GM10248 (cell line): ENCODE results near the gene IFNA16.
"Not testable (repeated sequence)": the region's sequence is repeated elsewhere in the genome, so short reads cannot be mapped to it uniquely, and the experiment has no call there.

ENCODE experiments used
- CTCF ChIA-PET: fragments of 300-600 bp; sonication (Branson Sonifier 250); formaldehyde crosslinking; extraction: SDS; loops from one replicate; lab custom pipeline; 2021; ENCODE audit warnings: antibody characterized with exemption; lab: Yijun Ruan, JAX
- POLR2A ChIA-PET: fragments of 350-650 bp; sonication (Branson Sonifier 250); formaldehyde crosslinking; extraction: SDS; loops from one replicate; lab custom pipeline; 2020; ENCODE audit warnings: antibody characterized with exemption; lab: Yijun Ruan, JAX
- DNase-seq: peaks from one replicate; pipeline ENCODE4 v3.0.0; 2012; ENCODE audit errors: extremely low spot score
- TF ChIP-seq, protein P1 (sequence below): IDR thresholded peaks from 2 replicates; pipeline ENCODE4 v1.5.1; 2012; ENCODE audit warnings: mild to moderate bottlenecking, low read depth; ENCODE audit errors: extremely low read depth, missing control alignments, control extremely low read depth

Gene IFNA16

DNA sequence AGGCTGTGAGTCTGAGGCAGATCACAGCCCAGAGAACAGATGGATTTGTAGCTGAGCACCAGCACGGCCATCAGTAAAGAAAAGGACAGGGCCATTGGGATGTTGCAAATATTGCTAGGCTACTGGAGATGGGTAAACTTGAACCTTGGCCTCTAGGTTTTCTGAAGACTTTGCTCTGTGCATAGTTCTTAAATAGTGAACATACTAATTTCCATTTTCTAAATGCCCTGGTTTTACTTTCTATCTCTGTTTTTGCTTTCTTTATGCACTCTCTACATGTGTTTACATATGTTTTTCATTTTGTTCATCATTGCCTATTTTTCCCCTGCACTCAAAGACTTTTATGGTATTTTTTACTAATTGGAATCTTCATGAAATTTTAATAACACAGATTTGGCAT lies at the start of gene IFNA16:
Gene IFNA16 (minus strand): TSS at position 101 of the 400 bp plus-strand sequence. CDS start 6 bp downstream, at position 95.
- CTCF ChIA-PET = interaction anchor here (1.2 to 1.6 kb wide), 2 partner anchors 13 to 22 kb away, joined by 3 to 4 read pairs; no protein-coding TSS in a partner anchor
- POLR2A ChIA-PET, DNase-seq: not testable (repeated sequence)

- ChIA-PET CTCF (interaction anchor here (1.2 to 2.8 kb wide), 3 partner anchors 13 to 71 kb away, joined by 4 to 11 read pairs (median 5); no protein-coding TSS in a partner anchor), POLR2A (no interaction called here)
- TF ChIP-seq, protein P1, sequence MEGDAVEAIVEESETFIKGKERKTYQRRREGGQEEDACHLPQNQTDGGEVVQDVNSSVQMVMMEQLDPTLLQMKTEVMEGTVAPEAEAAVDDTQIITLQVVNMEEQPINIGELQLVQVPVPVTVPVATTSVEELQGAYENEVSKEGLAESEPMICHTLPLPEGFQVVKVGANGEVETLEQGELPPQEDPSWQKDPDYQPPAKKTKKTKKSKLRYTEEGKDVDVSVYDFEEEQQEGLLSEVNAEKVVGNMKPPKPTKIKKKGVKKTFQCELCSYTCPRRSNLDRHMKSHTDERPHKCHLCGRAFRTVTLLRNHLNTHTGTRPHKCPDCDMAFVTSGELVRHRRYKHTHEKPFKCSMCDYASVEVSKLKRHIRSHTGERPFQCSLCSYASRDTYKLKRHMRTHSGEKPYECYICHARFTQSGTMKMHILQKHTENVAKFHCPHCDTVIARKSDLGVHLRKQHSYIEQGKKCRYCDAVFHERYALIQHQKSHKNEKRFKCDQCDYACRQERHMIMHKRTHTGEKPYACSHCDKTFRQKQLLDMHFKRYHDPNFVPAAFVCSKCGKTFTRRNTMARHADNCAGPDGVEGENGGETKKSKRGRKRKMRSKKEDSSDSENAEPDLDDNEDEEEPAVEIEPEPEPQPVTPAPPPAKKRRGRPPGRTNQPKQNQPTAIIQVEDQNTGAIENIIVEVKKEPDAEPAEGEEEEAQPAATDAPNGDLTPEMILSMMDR = no peak
- DNase-seq = no peak
Observed at GRCh38 chr9:21265421-21266189, 48.5 kb upstream of the IFNA16 start.

- CTCF ChIA-PET = interaction anchor here (1.4 to 2.0 kb wide), 2 partner anchors 73 to 140 kb away, joined by 3 to 6 read pairs; no protein-coding TSS in a partner anchor
- POLR2A ChIA-PET = no interaction called here
Observed at GRCh38 chr9:21255538-21256212, 38.6 kb upstream of the IFNA16 start.

DNA sequence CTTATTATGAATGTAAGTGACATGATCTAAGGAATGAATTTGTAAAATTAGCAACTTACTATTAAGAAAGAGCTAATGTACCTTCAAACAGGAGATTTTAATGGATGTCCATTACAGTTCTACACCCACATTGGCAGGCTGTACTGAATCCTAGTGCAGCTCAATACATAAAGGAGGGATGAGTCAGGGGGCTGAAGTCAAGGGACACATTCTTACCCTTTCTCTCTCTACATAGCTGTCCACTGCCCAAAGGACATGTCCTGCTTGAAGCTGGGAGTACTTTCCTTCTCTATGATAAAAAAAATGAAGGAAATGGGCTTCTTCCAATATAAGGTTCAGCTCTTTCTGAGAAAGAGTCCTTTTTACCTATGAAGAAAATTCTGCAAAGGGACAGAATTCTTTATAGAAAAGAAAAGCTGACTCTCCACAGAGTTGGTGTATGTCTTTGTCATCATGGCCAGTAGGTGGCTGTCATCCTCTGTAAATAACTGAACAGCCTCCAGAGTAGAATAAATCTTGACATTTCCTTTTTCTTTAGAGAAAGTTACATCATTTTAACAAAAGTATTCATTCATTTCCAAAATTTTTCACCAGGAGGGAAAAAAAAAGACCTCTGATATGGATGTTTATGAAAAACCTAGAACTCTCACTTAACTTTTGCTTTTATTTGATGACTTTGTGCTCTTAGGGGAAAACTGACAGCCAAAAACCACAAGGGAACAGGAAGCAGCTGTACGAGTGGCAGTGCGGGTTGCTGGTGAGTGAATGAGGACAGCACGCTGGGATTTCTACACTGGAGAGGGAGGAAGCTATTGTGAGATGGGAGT lies 35.8 kb upstream of the IFNA16 start:
- peak; percentile 39 for DNase-seq
- CTCF ChIA-PET = interaction anchor here (0.7 to 5.3 kb wide), 25 partner anchors 9 to 541 kb away, joined by 3 to 27 read pairs (median 4); partner anchors contain the start of genes IFNA14 and KLHL9
- POLR2A ChIA-PET = no interaction called here
- TF ChIP-seq, protein P1 = peak; percentile 53

More at GRCh38 chr9:21255538-21256212, 38.6 kb upstream of the IFNA16 start:
- TF ChIP-seq, protein P1 = no peak
- no peak for DNase-seq

- DNase-seq = no peak
- TF ChIP-seq, protein P1 = no peak
- ChIA-PET POLR2A (no interaction called here), CTCF (interaction anchor here (0.8 to 5.3 kb wide), 13 partner anchors 11 to 542 kb away, joined by 3 to 27 read pairs (median 4); partner anchors contain the start of gene IFNA14)
Observed at GRCh38 chr9:21251638-21252037, 34.5 kb upstream of the IFNA16 start.

DNA sequence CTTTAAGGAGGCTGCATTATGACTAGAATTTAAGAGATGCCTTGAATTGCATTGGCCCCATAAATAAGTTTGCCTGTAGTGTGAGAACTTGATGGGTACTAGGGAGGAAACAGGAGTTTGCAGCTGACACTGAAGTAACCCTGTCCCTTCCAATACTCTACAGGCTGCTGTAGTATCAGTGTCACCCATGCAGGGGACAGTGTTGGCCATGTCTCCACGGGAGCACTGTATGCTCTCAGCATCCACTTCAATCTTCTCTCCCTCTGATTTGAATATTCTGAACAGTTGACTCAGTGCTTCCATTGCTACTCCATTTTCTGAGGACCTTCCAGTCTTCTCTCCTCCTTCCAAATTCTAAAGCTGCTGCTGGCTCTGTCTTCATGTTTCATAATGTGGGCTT lies 34.1 kb upstream of the IFNA16 start:
- POLR2A ChIA-PET = no interaction called here
- no peak for DNase-seq
- CTCF ChIA-PET = interaction anchor here (1.2 to 5.3 kb wide), 8 partner anchors 12 to 215 kb away, joined by 3 to 27 read pairs (median 4); no protein-coding TSS in a partner anchor
- TF ChIP-seq, protein P1 = no peak
